Chondrocyte (in vitro differentiated cells): Measurements from ENCODE around the gene ANAPC7. TPM values are rescaled to one million over a fixed set of nuclear protein-coding genes. Genes with fewer than 3 reads are reported as not detected.
A peak's percentile ranks its signal among the peaks of the same experiment; 100 is the strongest.
"Not testable (repeated sequence)": the region's sequence is repeated elsewhere in the genome, so short reads cannot be mapped to it uniquely, and the experiment has no call there.

ENCODE experiments used
- DNase-seq: peaks from one replicate; pipeline ENCODE4 v3.0.0; 2021; ENCODE audit warnings: mixed read lengths, low spot score
- H3K27ac Mint-ChIP-seq: one replicate; pipeline ENCODE4 v1.8.0; 2021; ENCODE audit warnings: mild to moderate bottlenecking, moderate library complexity, mixed read lengths; ENCODE audit not compliant: unreplicated experiment
- H3K27me3 Mint-ChIP-seq: 2 replicates; pipeline ENCODE4 v1.8.0; 2021; ENCODE audit warnings: low read depth, mixed read lengths
- H3K36me3 Mint-ChIP-seq: 2 replicates; pipeline ENCODE4 v1.8.0; 2021; ENCODE audit warnings: low read depth, mixed read lengths
- H3K4me1 Mint-ChIP-seq: 2 replicates; pipeline ENCODE4 v1.8.0; 2021; ENCODE audit warnings: low read depth, mild to moderate bottlenecking, mixed read lengths
- H3K4me3 Mint-ChIP-seq: one replicate; pipeline ENCODE4 v1.8.0; 2021; ENCODE audit warnings: mild to moderate bottlenecking, moderate library complexity, mixed read lengths; ENCODE audit not compliant: unreplicated experiment
- H3K9me3 Mint-ChIP-seq: 2 replicates; pipeline ENCODE4 v1.8.0; 2021; ENCODE audit warnings: low read depth, mixed read lengths
- total RNA-seq: library from RNA; stranded (reverse); gene quantifications from 3 replicates; pipeline ENCODE4 v1.2.1, GENCODE V29; 2021
- TF ChIP-seq, protein P1 (sequence below): fragments of 200-600 bp; sonication (generic); IDR thresholded peaks from 2 replicates; pipeline ENCODE4 v1.5.0; 2021; ENCODE audit warnings: antibody characterized with exemption, mild to moderate bottlenecking, moderate library complexity

Gene ANAPC7
- total RNA-seq, 1 donor from 2014 or later: 35.4 TPM

DNA sequence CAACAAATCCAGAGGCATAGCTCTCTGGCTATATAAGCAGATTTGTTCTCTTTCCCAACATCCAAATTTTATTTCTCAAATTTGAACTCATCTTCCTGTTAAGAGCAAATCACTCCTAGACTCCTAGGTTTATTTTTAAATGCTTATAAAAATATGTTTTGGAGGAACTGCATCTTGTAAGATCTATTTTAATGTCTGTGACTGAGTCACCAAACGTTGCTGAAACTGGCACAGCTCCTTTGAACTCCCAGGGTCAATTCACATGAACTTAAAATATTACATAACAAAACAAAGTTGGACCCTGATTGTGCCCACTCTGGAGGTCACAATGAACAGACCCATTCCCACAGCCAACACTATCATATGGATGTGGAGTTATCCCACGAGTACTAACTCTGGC, 23.9 kb downstream of the ANAPC7 start:
- no peaks in the 10 kb centered on the region for H3K9me3 Mint-ChIP-seq
- no peak for DNase-seq
- peaks cover 15% of the 10 kb centered on the region for H3K4me1 Mint-ChIP-seq
- TF ChIP-seq, protein P1, sequence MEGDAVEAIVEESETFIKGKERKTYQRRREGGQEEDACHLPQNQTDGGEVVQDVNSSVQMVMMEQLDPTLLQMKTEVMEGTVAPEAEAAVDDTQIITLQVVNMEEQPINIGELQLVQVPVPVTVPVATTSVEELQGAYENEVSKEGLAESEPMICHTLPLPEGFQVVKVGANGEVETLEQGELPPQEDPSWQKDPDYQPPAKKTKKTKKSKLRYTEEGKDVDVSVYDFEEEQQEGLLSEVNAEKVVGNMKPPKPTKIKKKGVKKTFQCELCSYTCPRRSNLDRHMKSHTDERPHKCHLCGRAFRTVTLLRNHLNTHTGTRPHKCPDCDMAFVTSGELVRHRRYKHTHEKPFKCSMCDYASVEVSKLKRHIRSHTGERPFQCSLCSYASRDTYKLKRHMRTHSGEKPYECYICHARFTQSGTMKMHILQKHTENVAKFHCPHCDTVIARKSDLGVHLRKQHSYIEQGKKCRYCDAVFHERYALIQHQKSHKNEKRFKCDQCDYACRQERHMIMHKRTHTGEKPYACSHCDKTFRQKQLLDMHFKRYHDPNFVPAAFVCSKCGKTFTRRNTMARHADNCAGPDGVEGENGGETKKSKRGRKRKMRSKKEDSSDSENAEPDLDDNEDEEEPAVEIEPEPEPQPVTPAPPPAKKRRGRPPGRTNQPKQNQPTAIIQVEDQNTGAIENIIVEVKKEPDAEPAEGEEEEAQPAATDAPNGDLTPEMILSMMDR: no peak
- peaks cover 37% of the 10 kb centered on the region for H3K36me3 Mint-ChIP-seq
- peak overlapping the region; percentile 81 for H3K27ac Mint-ChIP-seq
- H3K4me3 Mint-ChIP-seq: no peak overlapping the region
- H3K27me3 Mint-ChIP-seq: no peaks in the 10 kb centered on the region

DNA sequence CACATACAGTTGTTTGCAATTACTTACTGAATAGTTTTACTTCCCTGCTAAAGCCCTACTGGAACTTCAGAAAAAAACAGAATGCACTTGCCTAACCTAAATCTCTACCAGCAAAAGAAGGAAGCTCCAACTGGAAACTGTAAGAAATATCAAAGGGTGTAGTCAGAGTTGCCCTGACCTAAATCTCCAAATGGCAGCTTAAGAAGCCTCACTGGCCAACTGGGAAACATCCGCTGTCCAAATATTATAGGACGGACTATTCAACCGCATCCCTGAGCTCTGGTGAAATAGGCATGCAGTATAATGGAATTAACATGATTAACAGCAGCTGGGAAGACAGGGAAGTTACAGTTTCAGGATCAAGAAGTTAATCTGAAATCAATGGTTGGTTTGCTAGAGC, 24.3 kb downstream of the ANAPC7 start:
- Mint-ChIP-seq H3K4me1 (peaks cover 11% of the 10 kb centered on the region), H3K36me3 (peaks cover 39% of the 10 kb centered on the region), H3K27ac (peak overlapping the region; percentile 68), H3K4me3 (no peak overlapping the region), H3K9me3 (no peaks in the 10 kb centered on the region), H3K27me3 (no peaks in the 10 kb centered on the region)
- TF ChIP-seq, protein P1: no peak
- no peak for DNase-seq

DNA sequence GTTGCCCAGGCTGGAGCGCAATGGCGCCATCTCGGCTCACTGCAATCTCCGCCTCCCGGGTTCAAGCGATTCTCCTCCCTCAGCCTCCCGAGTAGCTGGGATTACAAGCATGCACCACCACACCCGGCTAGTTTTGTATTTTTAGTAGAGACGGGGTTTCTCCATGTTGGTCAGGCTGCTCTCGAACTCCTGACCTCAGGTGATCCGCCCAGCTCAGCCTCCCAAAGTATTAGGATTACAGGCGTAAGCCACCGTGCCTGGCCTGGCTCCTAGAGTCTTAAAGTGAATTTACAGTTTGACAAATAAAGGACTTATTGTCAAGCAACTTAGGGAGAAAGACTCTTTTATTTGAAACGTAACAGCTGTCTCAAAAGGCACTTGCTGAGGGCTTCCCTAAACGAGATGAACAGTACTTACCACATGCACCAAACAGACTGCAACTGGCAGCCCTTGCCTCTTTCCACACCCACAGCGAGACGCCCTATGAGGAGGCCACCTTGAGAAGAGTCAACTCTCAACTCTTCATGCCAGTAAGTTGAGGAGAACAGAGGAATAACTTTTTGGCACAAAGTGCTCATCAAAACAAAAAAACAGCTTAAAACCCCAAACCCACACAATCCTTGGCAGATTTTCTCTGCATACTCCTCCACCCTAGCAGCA, 25.2 kb downstream of the ANAPC7 start:
- H3K27ac Mint-ChIP-seq, H3K4me3 Mint-ChIP-seq, H3K9me3 Mint-ChIP-seq, H3K27me3 Mint-ChIP-seq, DNase-seq: not testable (repeated sequence)
- peaks cover 41% of the 10 kb centered on the region for H3K36me3 Mint-ChIP-seq
- H3K4me1 Mint-ChIP-seq: peaks cover 11% of the 10 kb centered on the region

DNA sequence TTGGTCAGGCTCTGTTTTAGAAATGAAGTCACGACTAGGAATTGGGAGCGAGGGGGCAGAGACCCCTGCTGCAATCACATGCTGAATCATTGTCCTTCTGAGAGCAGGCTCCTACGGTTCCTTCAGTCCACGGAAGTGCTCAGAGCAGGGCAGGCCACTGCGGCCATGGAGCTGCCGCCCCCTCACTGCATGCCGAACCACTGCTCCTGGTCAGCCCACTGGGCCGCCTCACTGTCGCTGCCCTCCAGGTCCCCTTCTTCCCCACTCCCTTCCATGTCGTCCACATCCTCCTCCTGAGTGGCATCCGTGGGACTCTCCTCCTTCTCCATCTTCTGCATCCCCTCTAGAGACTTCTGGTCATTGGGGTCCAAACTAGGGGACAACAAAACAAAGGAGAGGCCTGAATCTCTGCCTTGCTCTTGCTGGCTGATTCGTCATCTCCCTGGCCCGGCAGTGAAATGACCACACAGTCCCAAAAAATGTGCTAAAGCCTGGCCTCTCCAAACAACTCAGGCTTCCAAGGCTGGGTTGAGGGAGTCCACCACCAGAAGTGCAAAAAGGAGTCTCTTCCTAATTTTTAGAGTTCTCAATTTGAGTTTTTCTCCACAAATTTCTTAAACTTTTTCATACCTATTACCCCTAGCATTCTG, 29.4 kb downstream of the ANAPC7 start:
- TF ChIP-seq, protein P1: no peak
- Mint-ChIP-seq H3K9me3 (no peaks in the 10 kb centered on the region), H3K27ac (no peak overlapping the region), H3K36me3 (peaks cover 24% of the 10 kb centered on the region), H3K27me3 (no peaks in the 10 kb centered on the region), H3K4me1 (peaks cover 2% of the 10 kb centered on the region), H3K4me3 (no peak overlapping the region)
- DNase-seq: no peak

DNA sequence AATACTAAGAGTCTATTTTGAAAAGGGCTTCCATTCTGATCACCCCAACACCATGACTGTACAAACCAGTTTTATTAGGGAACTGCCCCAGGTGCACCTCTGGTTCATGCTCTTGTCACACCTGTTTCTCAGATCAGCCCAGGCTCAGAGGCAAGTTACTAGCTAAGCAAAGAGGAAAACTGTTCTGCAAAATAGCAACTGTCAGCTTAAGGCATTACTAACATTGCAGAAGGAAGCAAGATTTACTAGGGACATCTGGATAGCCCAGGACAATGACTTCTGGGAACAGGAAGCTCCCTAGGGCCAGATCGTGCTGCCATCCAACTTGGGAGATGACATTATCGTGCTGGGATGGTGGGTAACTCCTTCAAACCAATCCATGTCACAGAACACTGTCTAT, 30.1 kb downstream of the ANAPC7 start:
- Mint-ChIP-seq H3K4me1 (no peaks in the 10 kb centered on the region), H3K9me3 (no peaks in the 10 kb centered on the region), H3K27ac (no peak overlapping the region), H3K27me3 (no peaks in the 10 kb centered on the region), H3K4me3 (no peak overlapping the region), H3K36me3 (peaks cover 24% of the 10 kb centered on the region)
- DNase-seq: no peak
- TF ChIP-seq, protein P1: no peak

DNA sequence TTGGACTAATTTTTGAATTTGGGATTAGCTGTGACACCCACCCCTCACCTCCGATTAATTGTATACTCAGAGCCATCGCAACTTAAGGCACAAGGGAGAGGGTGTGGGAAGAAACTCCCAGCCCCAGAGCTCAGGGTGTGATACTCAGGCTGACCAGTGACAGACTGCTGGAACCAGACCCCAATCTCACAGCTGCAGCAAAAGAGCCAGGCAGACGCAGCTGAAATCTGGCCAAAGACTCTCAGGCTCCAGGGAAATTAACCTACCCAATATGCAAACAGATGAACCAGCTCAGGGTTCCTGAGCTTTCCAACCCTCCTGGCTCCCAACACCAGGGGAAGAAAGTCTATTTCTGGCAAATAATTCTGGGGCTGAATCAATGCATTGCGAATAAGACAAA, 30.5 kb downstream of the ANAPC7 start:
- TF ChIP-seq, protein P1: no peak
- H3K4me3 Mint-ChIP-seq: no peak overlapping the region
- DNase-seq: no peak
- peaks cover 24% of the 10 kb centered on the region for H3K36me3 Mint-ChIP-seq
- no peaks in the 10 kb centered on the region for H3K9me3 Mint-ChIP-seq
- no peaks in the 10 kb centered on the region for H3K4me1 Mint-ChIP-seq
- H3K27me3 Mint-ChIP-seq: no peaks in the 10 kb centered on the region
- H3K27ac Mint-ChIP-seq: no peak overlapping the region
